ENCODE measurements around the gene RPS16. TPM values are rescaled to one million over a fixed set of nuclear protein-coding genes. Genes with fewer than 3 reads are reported as not detected.

Gene RPS16
- total RNA-seq, 4 donors from 2014 or later = 1,048 to 1,762 (median 1,462) TPM

DNA sequence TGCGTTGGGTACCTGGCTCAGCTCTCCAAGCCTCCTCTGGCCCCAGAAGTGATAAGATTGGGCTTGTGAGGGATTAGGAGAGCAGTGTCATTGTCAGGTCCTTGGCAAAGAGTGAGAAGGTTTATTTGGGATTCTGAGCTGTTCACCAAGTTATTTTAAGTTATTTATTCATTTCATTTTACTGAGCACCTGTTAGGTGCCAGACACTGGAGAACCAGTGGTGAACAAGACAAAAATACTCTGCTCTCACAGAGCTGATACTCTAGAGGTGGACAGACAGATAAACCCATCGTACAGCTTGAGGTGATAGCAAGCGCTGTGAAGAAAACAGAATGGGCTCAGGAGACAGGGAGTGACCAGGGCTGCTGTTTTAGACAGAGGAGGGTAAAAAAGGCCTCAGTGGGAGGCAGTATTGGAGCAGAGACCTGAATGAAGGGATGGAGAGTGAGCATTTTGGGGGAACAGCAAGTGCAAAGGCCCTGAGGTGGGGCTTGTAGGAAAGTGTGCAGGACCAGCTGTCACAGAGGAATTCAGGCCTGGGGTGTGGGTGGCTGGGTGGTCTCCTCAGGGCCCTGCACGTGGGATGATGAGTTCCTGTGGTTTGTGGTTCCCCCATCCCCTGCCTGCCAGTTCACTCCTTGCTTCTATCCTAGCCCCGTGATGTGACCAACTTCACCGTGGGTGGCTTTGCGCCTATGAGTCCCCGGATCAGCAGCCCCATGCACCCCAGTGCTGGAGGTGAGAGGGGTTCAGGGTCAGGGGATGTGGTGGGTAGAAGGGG lies 36.2 kb upstream of the RPS16 start:
- TF ChIP-seq POLR2A (IDR thresholded peaks at IDR 0.05) (no peak), EP300 (IDR thresholded peaks at IDR 0.05) (no peak)
- TF ChIP-seq, protein P1, sequence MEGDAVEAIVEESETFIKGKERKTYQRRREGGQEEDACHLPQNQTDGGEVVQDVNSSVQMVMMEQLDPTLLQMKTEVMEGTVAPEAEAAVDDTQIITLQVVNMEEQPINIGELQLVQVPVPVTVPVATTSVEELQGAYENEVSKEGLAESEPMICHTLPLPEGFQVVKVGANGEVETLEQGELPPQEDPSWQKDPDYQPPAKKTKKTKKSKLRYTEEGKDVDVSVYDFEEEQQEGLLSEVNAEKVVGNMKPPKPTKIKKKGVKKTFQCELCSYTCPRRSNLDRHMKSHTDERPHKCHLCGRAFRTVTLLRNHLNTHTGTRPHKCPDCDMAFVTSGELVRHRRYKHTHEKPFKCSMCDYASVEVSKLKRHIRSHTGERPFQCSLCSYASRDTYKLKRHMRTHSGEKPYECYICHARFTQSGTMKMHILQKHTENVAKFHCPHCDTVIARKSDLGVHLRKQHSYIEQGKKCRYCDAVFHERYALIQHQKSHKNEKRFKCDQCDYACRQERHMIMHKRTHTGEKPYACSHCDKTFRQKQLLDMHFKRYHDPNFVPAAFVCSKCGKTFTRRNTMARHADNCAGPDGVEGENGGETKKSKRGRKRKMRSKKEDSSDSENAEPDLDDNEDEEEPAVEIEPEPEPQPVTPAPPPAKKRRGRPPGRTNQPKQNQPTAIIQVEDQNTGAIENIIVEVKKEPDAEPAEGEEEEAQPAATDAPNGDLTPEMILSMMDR (IDR thresholded peaks at IDR 0.05) = no peak
- Histone ChIP-seq H3K4me3 (no peak overlapping the region), H3K4me1 (no peaks in the 10 kb centered on the region), H3K27me3 (no peaks in the 10 kb centered on the region), H3K9me3 (no peaks in the 10 kb centered on the region), H3K36me3 (peaks cover 3 to 100% (median 37%) of the 10 kb centered on the region in 3 donors), H3K27ac (no peak overlapping the region)
- WGBS, 2 donors = 80 to 85% methylated on average over 8 of the region's 8 CpGs
- no peak for DNase-seq (ENCODE audit: low spot score in 2 of 2)

DNA sequence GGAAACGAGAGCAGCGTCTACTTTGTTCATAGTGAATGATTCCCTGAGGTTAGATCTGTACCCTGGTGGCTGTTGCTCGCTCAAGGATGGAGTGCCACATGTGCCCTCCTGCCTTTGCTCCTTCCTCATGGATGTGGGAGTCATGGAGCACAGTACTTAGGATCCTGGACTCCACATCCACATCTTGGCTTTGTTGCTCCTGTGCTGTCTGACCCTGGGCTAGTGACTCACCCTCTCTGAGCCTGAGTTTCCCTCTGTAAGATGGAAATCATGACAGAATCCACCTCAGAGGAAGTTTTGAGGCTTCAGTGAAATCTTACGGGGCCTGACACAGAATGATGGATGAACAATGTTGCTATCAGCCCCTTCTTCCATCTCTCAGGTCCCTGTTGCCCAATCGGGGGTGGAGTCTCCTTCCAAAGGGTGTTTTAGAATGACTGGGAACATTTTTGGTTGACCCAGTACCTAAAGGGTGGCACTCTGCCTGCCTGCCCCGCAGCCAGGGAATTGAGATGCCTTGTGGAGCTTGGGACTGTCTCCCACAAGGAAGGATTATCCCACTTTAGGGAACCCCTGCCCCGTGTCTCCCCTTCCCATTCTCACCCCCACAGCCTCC lies 35.1 kb upstream of the RPS16 start:
- Histone ChIP-seq H3K4me3 (no peak overlapping the region), H3K27me3 (no peaks in the 10 kb centered on the region), H3K36me3 (peaks cover 5 to 100% (median 44%) of the 10 kb centered on the region in 3 donors), H3K9me3 (no peaks in the 10 kb centered on the region), H3K27ac (no peak overlapping the region), H3K4me1 (no peaks in the 10 kb centered on the region)
- TF ChIP-seq, protein P1 (IDR thresholded peaks at IDR 0.05) = no peak
- TF ChIP-seq POLR2A (IDR thresholded peaks at IDR 0.05) (no peak), EP300 (IDR thresholded peaks at IDR 0.05) (no peak)
- no peak for DNase-seq (ENCODE audit: low spot score in 2 of 2)
- WGBS, 2 donors = 85 to 86% methylated on average over 4 to 7 of the region's 7 CpGs

DNA sequence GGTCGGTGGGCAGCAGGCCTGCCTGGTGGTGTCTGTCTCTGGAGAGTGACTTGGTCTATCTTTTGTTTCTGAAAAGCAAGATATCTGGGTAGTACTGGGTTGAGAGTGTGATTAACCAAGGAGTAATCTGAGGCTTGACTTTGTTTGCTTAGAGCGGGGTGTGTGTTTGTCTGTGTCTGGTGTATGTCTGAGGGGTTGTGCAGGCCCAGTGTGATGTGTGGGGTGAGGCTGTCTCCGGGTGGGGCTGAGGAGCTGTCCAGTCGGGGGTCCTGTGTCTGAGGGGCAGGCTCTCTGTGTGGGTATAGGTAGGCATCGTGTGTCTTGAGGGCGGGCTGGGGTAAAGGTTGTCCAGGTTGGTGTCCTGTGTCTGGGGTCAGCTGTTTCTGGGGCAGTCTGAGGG lies 33.8 kb upstream of the RPS16 start:
- no peak for DNase-seq (ENCODE audit: low spot score in 2 of 2)
- Histone ChIP-seq H3K9me3 (no peaks in the 10 kb centered on the region), H3K27me3 (no peaks in the 10 kb centered on the region), H3K36me3 (peaks cover 7 to 100% (median 49%) of the 10 kb centered on the region in 3 donors), H3K4me3 (no peak overlapping the region), H3K27ac (no peak overlapping the region), H3K4me1 (no peaks in the 10 kb centered on the region)
- WGBS, 2 donors = 90 to 94% methylated on average over 6 of the region's 6 CpGs
- no peak for TF ChIP-seq POLR2A (IDR thresholded peaks at IDR 0.05)
- TF ChIP-seq EP300 (IDR thresholded peaks at IDR 0.05) = no peak
- TF ChIP-seq, protein P1 (IDR thresholded peaks at IDR 0.05) = no peak

DNA sequence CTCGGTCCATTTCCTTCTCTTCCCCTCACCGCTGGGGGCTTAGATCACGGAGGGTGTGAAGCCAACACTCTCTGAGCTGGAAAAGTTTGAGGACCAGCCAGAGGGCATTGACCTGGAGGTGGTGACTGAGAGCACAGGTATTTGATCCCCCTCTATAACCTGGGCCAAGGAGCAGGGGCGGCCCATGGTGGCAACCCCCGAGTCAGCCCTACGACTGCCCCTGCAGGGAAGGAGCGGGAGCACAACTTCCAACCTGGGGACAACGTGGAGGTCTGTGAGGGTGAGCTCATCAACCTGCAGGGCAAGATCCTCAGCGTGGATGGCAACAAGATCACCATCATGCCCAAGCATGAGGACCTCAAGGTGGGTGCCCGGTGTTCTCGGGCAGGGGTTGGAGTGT lies 33.3 kb upstream of the RPS16 start:
- H3K4me1 ChIP-seq = no peaks in the 10 kb centered on the region
- no peaks in the 10 kb centered on the region for H3K9me3 ChIP-seq
- TF ChIP-seq EP300 (IDR thresholded peaks at IDR 0.05) (no peak), POLR2A (IDR thresholded peaks at IDR 0.05) (no peak)
- TF ChIP-seq, protein P1 (IDR thresholded peaks at IDR 0.05) = no peak
- no peak overlapping the region for H3K4me3 ChIP-seq
- H3K27ac ChIP-seq = no peak overlapping the region
- DNase-seq (ENCODE audit: low spot score in 2 of 2) = no peak
- 83 to 92% methylated on average over 11 of the region's 11 CpGs for WGBS, 2 donors
- H3K27me3 ChIP-seq = no peaks in the 10 kb centered on the region
- peaks cover 7 to 100% (median 49%) of the 10 kb centered on the region in 3 donors for H3K36me3 ChIP-seq

DNA sequence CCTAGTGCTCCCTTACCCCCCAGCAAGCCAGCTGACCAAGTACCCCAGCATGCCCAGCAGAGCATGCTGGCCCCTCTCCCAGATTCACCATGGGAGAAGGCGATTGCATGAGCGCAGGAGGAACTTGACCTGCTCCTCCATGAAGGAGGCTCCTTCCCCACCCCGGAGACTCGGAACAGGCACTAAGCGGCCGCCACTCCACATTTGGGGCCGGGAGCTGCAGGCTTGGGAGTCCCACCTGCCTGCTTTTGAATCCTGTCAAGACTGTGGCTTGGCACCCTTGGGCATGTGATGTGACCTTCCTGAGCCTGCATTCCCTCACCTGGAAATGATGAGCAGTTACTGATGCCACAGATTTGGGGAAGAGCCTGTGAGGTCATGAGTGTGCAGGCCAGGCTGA lies 32.2 kb upstream of the RPS16 start:
- Histone ChIP-seq H3K27ac (no peak overlapping the region), H3K4me1 (no peaks in the 10 kb centered on the region), H3K4me3 (no peak overlapping the region), H3K27me3 (no peaks in the 10 kb centered on the region), H3K9me3 (no peaks in the 10 kb centered on the region), H3K36me3 (peaks cover 7 to 97% (median 49%) of the 10 kb centered on the region in 3 donors)
- DNase-seq (ENCODE audit: low spot score in 2 of 2) = no peak
- WGBS, 2 donors = 92 to 96% methylated on average over 7 of the region's 7 CpGs
- TF ChIP-seq EP300 (IDR thresholded peaks at IDR 0.05) (no peak), POLR2A (IDR thresholded peaks at IDR 0.05) (no peak)
- TF ChIP-seq, protein P1 (IDR thresholded peaks at IDR 0.05) = no peak
